SK-N-SH treated with all-trans-retinoic acid at 6 μM for 48 hours (cell line): ENCODE results near the gene FCF1.

Experiments
- ATAC-seq: fragments of 200-7000 bp; cut with Tn5 transposase; 3 replicates; pipeline ENCODE4 v1.9.1; 2020; ENCODE audit warnings: mild to moderate bottlenecking, moderate library complexity
- ARNTL ChIP-seq: fragments of 450-650 bp; formaldehyde crosslinking; IDR thresholded peaks from 2 replicates; pipeline ENCODE4 v1.5.0; 2020; ENCODE audit warnings: low read depth, mild to moderate bottlenecking, moderate library complexity, borderline replicate concordance
- BACH2 ChIP-seq: fragments of 250-450 bp; sonication (Bioruptor Pico); IDR thresholded peaks from 2 replicates; pipeline ENCODE4 v1.9.0; 2021; ENCODE audit warnings: mild to moderate bottlenecking, borderline replicate concordance
- CSDC2 ChIP-seq: fragments of 250-450 bp; sonication (Bioruptor Pico); IDR thresholded peaks from 2 replicates; pipeline ENCODE4 v1.5.0; 2020; ENCODE audit warnings: mild to moderate bottlenecking, moderate library complexity
- ESRRG ChIP-seq: fragments of 250-450 bp; sonication (Bioruptor Pico); IDR thresholded peaks from 2 replicates; pipeline ENCODE4 v1.6.1; 2021; ENCODE audit warnings: mild to moderate bottlenecking
- GLIS3 ChIP-seq: fragments of 250-450 bp; sonication (Bioruptor Pico); IDR thresholded peaks from 2 replicates; pipeline ENCODE4 v1.5.0; 2020; ENCODE audit warnings: mild to moderate bottlenecking, moderate library complexity
- ISL1 ChIP-seq: fragments of 250-450 bp; sonication (Bioruptor Pico); IDR thresholded peaks from 2 replicates; pipeline ENCODE4 v2.1.2; 2022; ENCODE audit warnings: mild to moderate bottlenecking, moderate library complexity
- OSR1 ChIP-seq: fragments of 250-450 bp; sonication (Bioruptor Pico); IDR thresholded peaks from 2 replicates; pipeline ENCODE4 v1.8.0; 2022; ENCODE audit warnings: moderate library complexity, mild to moderate bottlenecking, inconsistent platforms
- PPARA ChIP-seq: fragments of 250-450 bp; sonication (Bioruptor Pico); IDR thresholded peaks from 2 replicates; pipeline ENCODE4 v1.5.0; 2020; ENCODE audit warnings: mild to moderate bottlenecking, borderline replicate concordance
- RARB ChIP-seq: fragments of 250-450 bp; sonication (Bioruptor Pico); IDR thresholded peaks from 2 replicates; pipeline ENCODE4 v1.8.0; 2021; ENCODE audit warnings: mild to moderate bottlenecking, moderate library complexity
- SNAI2 ChIP-seq: fragments of 250-450 bp; sonication (Bioruptor Pico); IDR thresholded peaks from 2 replicates; pipeline ENCODE4 v1.5.0; 2020; ENCODE audit warnings: mild to moderate bottlenecking, moderate library complexity
- TCF4 ChIP-seq: fragments of 250-450 bp; sonication (Bioruptor Pico); IDR thresholded peaks from 2 replicates; pipeline ENCODE4 v1.8.0; 2021; ENCODE audit warnings: mild to moderate bottlenecking, moderate library complexity, borderline replicate concordance
- TOX ChIP-seq: fragments of 250-450 bp; sonication (Bioruptor Pico); IDR thresholded peaks from 2 replicates; pipeline ENCODE4 v1.8.0; 2021; ENCODE audit warnings: mild to moderate bottlenecking, moderate library complexity, borderline replicate concordance
- ZC3H10 ChIP-seq: fragments of 250-450 bp; sonication (Bioruptor Pico); IDR thresholded peaks from 2 replicates; pipeline ENCODE4 v1.5.1; 2021; ENCODE audit warnings: mild to moderate bottlenecking, moderate library complexity
- ZFP30 ChIP-seq: fragments of 450-650 bp; formaldehyde crosslinking; IDR thresholded peaks from 2 replicates; pipeline ENCODE4 v1.5.0; 2022; ENCODE audit warnings: mild to moderate bottlenecking, moderate library complexity
- ZNF565 ChIP-seq: fragments of 450-650 bp; formaldehyde crosslinking; conservative IDR thresholded peaks from 2 replicates; pipeline ENCODE4 v1.5.0; 2020; ENCODE audit warnings: low read depth, mild to moderate bottlenecking, moderate library complexity
- ZNF70 ChIP-seq: fragments of 450-650 bp; formaldehyde crosslinking; IDR thresholded peaks from 2 replicates; pipeline ENCODE4 v1.5.0; 2020; ENCODE audit warnings: mild to moderate bottlenecking, moderate library complexity
- ZNF8 ChIP-seq: fragments of 450-650 bp; formaldehyde crosslinking; IDR thresholded peaks from 2 replicates; pipeline ENCODE4 v1.5.0; 2020; ENCODE audit warnings: mild to moderate bottlenecking, moderate library complexity
- TF ChIP-seq, protein P1 (sequence below): fragments of 250-450 bp; sonication (Bioruptor Pico); IDR thresholded peaks from 2 replicates; pipeline ENCODE4 v1.8.0; 2020; ENCODE audit warnings: mild to moderate bottlenecking, moderate library complexity, borderline replicate concordance
- TF ChIP-seq, protein P2 (sequence below): fragments of 250-450 bp; sonication (Bioruptor Pico); IDR thresholded peaks from 2 replicates; pipeline ENCODE4 v1.5.0; 2020; ENCODE audit warnings: mild to moderate bottlenecking, moderate library complexity
- TF ChIP-seq, protein P3 (sequence below): fragments of 250-450 bp; sonication (Bioruptor Pico); IDR thresholded peaks from 2 replicates; pipeline ENCODE4 v1.8.0; 2021; ENCODE audit warnings: low read depth, mild to moderate bottlenecking, moderate library complexity, borderline replicate concordance
- TF ChIP-seq, protein P4 (sequence below): fragments of 250-450 bp; sonication (Bioruptor Pico); IDR thresholded peaks from 2 replicates; pipeline ENCODE4 v1.5.1; 2020; ENCODE audit warnings: low read depth, mild to moderate bottlenecking, moderate library complexity
- TF ChIP-seq, protein P5 (sequence below): fragments of 250-450 bp; sonication (Bioruptor Pico); IDR thresholded peaks from 2 replicates; pipeline ENCODE4 v1.5.1; 2021; ENCODE audit warnings: mild to moderate bottlenecking, moderate library complexity

The FCF1 gene

DNA sequence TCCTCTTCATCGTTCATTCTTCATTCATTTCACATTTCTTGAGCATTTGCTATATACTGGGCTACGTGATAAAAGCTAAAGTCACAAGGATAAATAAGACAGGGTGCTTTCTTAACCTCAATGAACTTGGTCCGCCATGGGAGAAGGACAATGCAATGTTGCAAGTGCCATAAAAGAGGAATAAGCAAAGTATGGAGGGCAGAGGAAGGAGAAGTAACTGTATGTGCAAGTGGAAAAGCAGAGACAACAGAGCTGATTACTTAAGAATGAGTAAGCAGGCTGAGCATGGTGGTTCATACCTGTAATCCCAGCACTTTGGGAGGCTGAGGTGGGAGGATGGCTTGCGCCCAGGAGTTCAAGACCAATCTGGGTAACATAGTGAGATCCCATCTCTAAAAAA, 14.5 kb upstream of the FCF1 start (continued):
- TF ChIP-seq, protein P1, sequence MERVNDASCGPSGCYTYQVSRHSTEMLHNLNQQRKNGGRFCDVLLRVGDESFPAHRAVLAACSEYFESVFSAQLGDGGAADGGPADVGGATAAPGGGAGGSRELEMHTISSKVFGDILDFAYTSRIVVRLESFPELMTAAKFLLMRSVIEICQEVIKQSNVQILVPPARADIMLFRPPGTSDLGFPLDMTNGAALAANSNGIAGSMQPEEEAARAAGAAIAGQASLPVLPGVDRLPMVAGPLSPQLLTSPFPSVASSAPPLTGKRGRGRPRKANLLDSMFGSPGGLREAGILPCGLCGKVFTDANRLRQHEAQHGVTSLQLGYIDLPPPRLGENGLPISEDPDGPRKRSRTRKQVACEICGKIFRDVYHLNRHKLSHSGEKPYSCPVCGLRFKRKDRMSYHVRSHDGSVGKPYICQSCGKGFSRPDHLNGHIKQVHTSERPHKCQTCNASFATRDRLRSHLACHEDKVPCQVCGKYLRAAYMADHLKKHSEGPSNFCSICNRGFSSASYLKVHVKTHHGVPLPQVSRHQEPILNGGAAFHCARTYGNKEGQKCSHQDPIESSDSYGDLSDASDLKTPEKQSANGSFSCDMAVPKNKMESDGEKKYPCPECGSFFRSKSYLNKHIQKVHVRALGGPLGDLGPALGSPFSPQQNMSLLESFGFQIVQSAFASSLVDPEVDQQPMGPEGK, result no peak
- TF ChIP-seq OSR1 (CRISPR knock-in tag) (no peak), ESRRG (CRISPR knock-in tag) (no peak), CSDC2 (CRISPR knock-in tag) (no peak), ZNF70 (no peak), ZNF565 (no peak), ZNF8 (CRISPR knock-in tag) (no peak), GLIS3 (CRISPR knock-in tag) (no peak), ZFP30 (CRISPR knock-in tag) (no peak), TCF4 (CRISPR knock-in tag) (no peak)

DNA sequence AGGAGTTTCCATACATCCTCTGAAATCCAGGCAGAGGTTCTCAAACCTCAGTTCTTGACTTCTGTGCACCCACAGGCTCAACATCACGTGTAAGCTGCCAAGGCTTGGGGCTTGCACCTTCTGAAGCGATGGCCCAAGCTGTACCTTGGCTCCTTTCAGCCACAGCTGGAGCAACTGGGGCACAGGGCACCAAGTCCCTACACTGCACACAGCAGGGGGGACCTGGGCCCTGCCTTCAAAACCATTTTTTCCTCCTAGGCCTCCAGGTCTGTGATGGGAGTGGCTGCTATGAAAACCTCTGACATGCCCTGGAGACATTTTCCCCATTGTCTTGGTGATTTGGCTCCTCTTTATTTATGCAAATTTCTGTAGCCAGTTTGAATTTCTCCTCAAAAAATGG, 10.7 kb upstream of the FCF1 start:
- no peak for TF ChIP-seq RARB (CRISPR knock-in tag)
- TF ChIP-seq PPARA (CRISPR knock-in tag), result no peak
- TF ChIP-seq ZC3H10 (CRISPR knock-in tag), result no peak
- no peak for TF ChIP-seq ZNF70
- TF ChIP-seq, protein P2, sequence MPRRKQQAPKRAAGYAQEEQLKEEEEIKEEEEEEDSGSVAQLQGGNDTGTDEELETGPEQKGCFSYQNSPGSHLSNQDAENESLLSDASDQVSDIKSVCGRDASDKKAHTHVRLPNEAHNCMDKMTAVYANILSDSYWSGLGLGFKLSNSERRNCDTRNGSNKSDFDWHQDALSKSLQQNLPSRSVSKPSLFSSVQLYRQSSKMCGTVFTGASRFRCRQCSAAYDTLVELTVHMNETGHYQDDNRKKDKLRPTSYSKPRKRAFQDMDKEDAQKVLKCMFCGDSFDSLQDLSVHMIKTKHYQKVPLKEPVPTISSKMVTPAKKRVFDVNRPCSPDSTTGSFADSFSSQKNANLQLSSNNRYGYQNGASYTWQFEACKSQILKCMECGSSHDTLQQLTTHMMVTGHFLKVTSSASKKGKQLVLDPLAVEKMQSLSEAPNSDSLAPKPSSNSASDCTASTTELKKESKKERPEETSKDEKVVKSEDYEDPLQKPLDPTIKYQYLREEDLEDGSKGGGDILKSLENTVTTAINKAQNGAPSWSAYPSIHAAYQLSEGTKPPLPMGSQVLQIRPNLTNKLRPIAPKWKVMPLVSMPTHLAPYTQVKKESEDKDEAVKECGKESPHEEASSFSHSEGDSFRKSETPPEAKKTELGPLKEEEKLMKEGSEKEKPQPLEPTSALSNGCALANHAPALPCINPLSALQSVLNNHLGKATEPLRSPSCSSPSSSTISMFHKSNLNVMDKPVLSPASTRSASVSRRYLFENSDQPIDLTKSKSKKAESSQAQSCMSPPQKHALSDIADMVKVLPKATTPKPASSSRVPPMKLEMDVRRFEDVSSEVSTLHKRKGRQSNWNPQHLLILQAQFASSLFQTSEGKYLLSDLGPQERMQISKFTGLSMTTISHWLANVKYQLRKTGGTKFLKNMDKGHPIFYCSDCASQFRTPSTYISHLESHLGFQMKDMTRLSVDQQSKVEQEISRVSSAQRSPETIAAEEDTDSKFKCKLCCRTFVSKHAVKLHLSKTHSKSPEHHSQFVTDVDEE (CRISPR knock-in tag), result no peak
- TF ChIP-seq, protein P3, sequence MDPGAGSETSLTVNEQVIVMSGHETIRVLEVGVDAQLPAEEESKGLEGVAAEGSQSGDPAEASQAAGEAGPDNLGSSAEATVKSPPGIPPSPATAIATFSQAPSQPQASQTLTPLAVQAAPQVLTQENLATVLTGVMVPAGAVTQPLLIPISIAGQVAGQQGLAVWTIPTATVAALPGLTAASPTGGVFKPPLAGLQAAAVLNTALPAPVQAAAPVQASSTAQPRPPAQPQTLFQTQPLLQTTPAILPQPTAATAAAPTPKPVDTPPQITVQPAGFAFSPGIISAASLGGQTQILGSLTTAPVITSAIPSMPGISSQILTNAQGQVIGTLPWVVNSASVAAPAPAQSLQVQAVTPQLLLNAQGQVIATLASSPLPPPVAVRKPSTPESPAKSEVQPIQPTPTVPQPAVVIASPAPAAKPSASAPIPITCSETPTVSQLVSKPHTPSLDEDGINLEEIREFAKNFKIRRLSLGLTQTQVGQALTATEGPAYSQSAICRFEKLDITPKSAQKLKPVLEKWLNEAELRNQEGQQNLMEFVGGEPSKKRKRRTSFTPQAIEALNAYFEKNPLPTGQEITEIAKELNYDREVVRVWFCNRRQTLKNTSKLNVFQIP (CRISPR knock-in tag), result no peak
- TF ChIP-seq, protein P4, sequence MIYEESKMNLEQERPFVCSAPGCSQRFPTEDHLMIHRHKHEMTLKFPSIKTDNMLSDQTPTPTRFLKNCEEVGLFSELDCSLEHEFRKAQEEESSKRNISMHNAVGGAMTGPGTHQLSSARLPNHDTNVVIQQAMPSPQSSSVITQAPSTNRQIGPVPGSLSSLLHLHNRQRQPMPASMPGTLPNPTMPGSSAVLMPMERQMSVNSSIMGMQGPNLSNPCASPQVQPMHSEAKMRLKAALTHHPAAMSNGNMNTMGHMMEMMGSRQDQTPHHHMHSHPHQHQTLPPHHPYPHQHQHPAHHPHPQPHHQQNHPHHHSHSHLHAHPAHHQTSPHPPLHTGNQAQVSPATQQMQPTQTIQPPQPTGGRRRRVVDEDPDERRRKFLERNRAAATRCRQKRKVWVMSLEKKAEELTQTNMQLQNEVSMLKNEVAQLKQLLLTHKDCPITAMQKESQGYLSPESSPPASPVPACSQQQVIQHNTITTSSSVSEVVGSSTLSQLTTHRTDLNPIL (CRISPR knock-in tag), result no peak
- TF ChIP-seq ISL1 (CRISPR knock-in tag), result no peak
- no peak for TF ChIP-seq TOX (CRISPR knock-in tag)
- no peak for TF ChIP-seq BACH2 (CRISPR knock-in tag)
- TF ChIP-seq, all 23 proteins: peak for 0
- no peak for ATAC-seq

DNA sequence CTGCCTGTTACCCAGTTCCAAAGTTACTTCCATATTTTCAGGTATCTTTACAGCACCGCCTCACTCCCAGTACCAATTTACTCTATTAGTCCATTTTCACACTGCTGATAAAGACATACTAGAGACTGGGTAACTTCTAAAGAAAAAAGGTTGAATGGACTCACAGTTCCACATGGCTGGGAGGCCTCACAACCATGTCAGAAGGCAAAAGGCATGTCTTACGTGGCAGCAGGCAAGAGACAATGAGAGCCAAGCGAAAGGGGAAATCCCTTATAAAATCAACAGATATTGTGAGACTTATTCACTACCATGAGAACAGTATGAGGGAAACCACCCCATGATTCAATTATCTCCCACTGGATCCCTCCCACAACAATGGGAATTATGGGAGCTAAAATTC, 9.9 kb upstream of the FCF1 start:
- no peak for ATAC-seq
- TF ChIP-seq, protein P5, sequence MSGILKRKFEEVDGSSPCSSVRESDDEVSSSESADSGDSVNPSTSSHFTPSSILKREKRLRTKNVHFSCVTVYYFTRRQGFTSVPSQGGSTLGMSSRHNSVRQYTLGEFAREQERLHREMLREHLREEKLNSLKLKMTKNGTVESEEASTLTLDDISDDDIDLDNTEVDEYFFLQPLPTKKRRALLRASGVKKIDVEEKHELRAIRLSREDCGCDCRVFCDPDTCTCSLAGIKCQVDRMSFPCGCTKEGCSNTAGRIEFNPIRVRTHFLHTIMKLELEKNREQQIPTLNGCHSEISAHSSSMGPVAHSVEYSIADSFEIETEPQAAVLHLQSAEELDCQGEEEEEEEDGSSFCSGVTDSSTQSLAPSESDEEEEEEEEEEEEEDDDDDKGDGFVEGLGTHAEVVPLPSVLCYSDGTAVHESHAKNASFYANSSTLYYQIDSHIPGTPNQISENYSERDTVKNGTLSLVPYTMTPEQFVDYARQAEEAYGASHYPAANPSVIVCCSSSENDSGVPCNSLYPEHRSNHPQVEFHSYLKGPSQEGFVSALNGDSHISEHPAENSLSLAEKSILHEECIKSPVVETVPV, result no peak
- TF ChIP-seq ARNTL (CRISPR knock-in tag) (no peak), ESRRG (CRISPR knock-in tag) (no peak), BACH2 (CRISPR knock-in tag) (no peak), TCF4 (CRISPR knock-in tag) (no peak), TOX (CRISPR knock-in tag) (no peak), ZNF70 (no peak), ZC3H10 (CRISPR knock-in tag) (no peak), OSR1 (CRISPR knock-in tag) (no peak), SNAI2 (CRISPR knock-in tag) (no peak)
- TF ChIP-seq, protein P3 (CRISPR knock-in tag), result no peak
- TF ChIP-seq, protein P1, result no peak
- TF ChIP-seq, protein P2 (CRISPR knock-in tag), result no peak
